Measurements from ENCODE around the gene SRPRA.
A peak's percentile ranks its signal among the peaks of the same experiment; 100 is the strongest.

Gene SRPRA

DNA sequence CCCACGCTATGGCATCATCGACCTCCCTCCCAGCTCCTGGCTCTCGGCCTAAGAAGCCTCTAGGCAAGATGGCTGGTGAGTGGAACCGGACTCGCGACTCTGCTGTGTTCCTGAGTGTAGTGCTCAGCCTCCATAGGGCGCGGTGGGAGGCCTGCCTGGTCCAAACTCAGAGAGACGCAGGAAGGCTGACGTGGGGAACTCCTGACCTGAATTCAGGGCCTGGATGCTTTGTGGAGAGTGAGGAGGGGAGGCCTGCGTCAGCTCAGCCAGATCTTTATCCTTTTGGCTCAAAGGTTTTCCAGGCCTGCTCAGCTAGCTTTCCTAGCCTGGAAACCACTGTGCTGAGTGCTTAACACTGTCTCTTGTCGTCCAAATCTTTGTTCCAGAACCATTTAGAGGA lies 22.2 kb upstream of the SRPRA start:
- TF ChIP-seq ARNT (IDR thresholded peaks at IDR 0.05) (no peak), SP1 (IDR thresholded peaks at IDR 0.05) (no peak), FOXK2 (IDR thresholded peaks at IDR 0.05) (no peak), LEF1 (IDR thresholded peaks at IDR 0.05; ENCODE audit: borderline replicate concordance) (no peak), TARDBP (IDR thresholded peaks at IDR 0.05) (no peak), FOXM1 (IDR thresholded peaks at IDR 0.05; ENCODE audit: borderline replicate concordance) (no peak), HDGF (IDR thresholded peaks at IDR 0.05; ENCODE audit: borderline replicate concordance) (no peak), NFRKB (IDR thresholded peaks at IDR 0.05) (no peak), ZNF384 (IDR thresholded peaks at IDR 0.05) (no peak), BHLHE40 (IDR thresholded peaks at IDR 0.05; ENCODE audit: borderline replicate concordance) (no peak), L3MBTL2 (conservative IDR thresholded peaks at IDR 0.05) (no peak), SUZ12 (IDR thresholded peaks at IDR 0.05) (no peak), CTBP1 (IDR thresholded peaks at IDR 0.05; ENCODE audit: borderline replicate concordance) (no peak), FOXA1 (IDR thresholded peaks at IDR 0.05) (no peak), PKNOX1 (IDR thresholded peaks at IDR 0.05) (no peak), ELF4 (IDR thresholded peaks at IDR 0.05) (no peak)
- ChIA-PET POLR2A (interaction anchor here (1.2 to 1.7 kb wide), 2 partner anchors 13 to 22 kb away, joined by 3 to 7 read pairs; partner anchors contain the start of genes DCPS, FOXRED1 and SRPRA), CTCF (no interaction called here)
- DNase-seq (ENCODE audit: extremely low spot score), result no peak

DNA sequence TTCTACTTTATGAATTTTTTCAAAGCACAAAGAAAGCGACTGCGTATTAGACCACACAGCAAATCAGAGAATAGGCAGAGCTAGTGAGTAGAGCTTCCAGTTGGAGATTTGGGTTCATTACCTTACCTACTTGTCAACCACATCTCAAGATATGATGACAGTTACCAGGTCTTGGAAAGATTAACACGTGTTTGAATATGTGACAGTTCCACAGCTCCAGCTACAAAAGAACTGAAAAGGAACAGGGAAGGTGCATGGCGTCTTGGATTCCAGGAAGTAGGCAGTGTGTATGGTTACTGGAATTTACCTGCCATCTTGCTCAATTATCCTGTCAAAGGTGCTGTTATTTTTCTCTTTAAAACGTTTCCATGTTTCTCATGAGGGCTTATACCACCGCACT lies 19.5 kb upstream of the SRPRA start:
- TF ChIP-seq CTBP1 (IDR thresholded peaks at IDR 0.05; ENCODE audit: borderline replicate concordance) (no peak), LEF1 (IDR thresholded peaks at IDR 0.05; ENCODE audit: borderline replicate concordance) (no peak), NFRKB (IDR thresholded peaks at IDR 0.05) (no peak), TARDBP (IDR thresholded peaks at IDR 0.05) (no peak), ELF4 (IDR thresholded peaks at IDR 0.05) (no peak), FOXK2 (IDR thresholded peaks at IDR 0.05) (no peak), HDGF (IDR thresholded peaks at IDR 0.05; ENCODE audit: borderline replicate concordance) (no peak), ARNT (IDR thresholded peaks at IDR 0.05) (no peak), ZNF384 (IDR thresholded peaks at IDR 0.05) (no peak)
- CTCF ChIA-PET, result no interaction called here
- POLR2A ChIA-PET, result no interaction called here
- no peak for DNase-seq (ENCODE audit: extremely low spot score)

DNA sequence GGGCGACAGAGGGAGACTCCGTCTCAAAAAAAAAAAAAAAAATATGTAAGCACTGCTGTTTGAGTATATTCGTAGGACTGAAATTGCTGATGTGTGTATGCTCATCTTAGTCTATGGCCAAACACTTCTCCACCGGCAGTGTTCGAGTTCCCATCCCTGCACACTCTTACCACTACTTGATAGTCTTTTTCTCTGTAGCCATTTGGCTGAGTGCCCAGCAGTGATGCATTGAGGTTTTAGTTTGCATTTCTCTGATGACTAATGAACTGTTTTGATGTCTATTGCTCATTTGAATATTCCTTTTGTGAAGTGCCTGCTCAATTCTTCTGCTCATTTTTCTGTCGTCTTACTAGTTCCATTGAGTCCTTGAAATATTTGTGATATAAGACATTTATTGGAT lies 16.1 kb upstream of the SRPRA start:
- TF ChIP-seq CTBP1 (IDR thresholded peaks at IDR 0.05; ENCODE audit: borderline replicate concordance) (no peak), BHLHE40 (IDR thresholded peaks at IDR 0.05; ENCODE audit: borderline replicate concordance) (no peak), HDGF (IDR thresholded peaks at IDR 0.05; ENCODE audit: borderline replicate concordance) (no peak), SP1 (IDR thresholded peaks at IDR 0.05) (no peak), ELF4 (IDR thresholded peaks at IDR 0.05) (no peak), ZNF384 (IDR thresholded peaks at IDR 0.05) (no peak), ARNT (IDR thresholded peaks at IDR 0.05) (no peak), FOXM1 (IDR thresholded peaks at IDR 0.05; ENCODE audit: borderline replicate concordance) (no peak), SUZ12 (IDR thresholded peaks at IDR 0.05) (no peak), FOXK2 (IDR thresholded peaks at IDR 0.05) (no peak), TARDBP (IDR thresholded peaks at IDR 0.05) (no peak), L3MBTL2 (conservative IDR thresholded peaks at IDR 0.05) (no peak), LEF1 (IDR thresholded peaks at IDR 0.05; ENCODE audit: borderline replicate concordance) (no peak)
- ChIA-PET POLR2A (no interaction called here), CTCF (no interaction called here)
- no peak for DNase-seq (ENCODE audit: extremely low spot score)

GRCh38 chr11:126282736-126283591 lies 14.3 kb upstream of the SRPRA start, which contains the start of gene TIRAP:
Gene TIRAP, plus strand, starts transcription at chr11:126283093. Its CDS starts 7,802 bp downstream, at chr11:126290895.
- peak; percentile 67 for DNase-seq (ENCODE audit: extremely low spot score)
- TF ChIP-seq ARNT (IDR thresholded peaks at IDR 0.05) (no peak), FOXM1 (IDR thresholded peaks at IDR 0.05; ENCODE audit: borderline replicate concordance) (no peak), CTBP1 (IDR thresholded peaks at IDR 0.05; ENCODE audit: borderline replicate concordance) (no peak)
- ChIA-PET CTCF (interaction anchor here (0.8 kb wide), 1 partner anchor 201 kb away, joined by 3 read pairs; no protein-coding TSS in a partner anchor), POLR2A (interaction anchor here (0.6 to 2.9 kb wide), 7 partner anchors 10 to 380 kb away, joined by 3 to 27 read pairs (median 4); partner anchors contain the start of genes DCPS, FOXRED1, PUS3 and SRPRA)

DNA sequence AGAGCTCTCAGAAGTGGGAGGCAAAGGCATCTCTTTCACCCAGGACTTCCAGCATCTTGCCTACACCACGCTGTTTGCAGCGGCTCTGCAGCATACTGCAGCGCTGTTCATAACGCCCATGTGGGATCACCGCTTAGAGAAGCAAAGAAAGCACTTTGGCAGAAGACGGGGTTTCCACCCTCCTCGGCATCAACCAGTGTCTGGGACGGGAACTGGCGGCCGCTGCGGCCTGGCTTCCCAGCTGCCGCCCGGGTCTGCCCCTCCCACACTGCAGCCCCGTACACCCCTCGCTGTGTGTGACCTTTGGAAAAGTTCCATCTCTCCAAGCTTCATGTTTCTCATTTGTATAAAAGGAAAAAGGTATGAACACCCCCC lies 13.7 kb upstream of the SRPRA start:
- no peak for TF ChIP-seq FOXM1 (IDR thresholded peaks at IDR 0.05; ENCODE audit: borderline replicate concordance)
- no peak for TF ChIP-seq ELF4 (IDR thresholded peaks at IDR 0.05)
- TF ChIP-seq FOXA1 (IDR thresholded peaks at IDR 0.05), result no peak
- no peak for TF ChIP-seq HDGF (IDR thresholded peaks at IDR 0.05; ENCODE audit: borderline replicate concordance)
- no peak for TF ChIP-seq SP1 (IDR thresholded peaks at IDR 0.05)
- no peak for TF ChIP-seq BHLHE40 (IDR thresholded peaks at IDR 0.05; ENCODE audit: borderline replicate concordance)
- TF ChIP-seq ARNT (IDR thresholded peaks at IDR 0.05), result no peak
- ChIA-PET POLR2A (interaction anchor here (0.6 to 2.9 kb wide), 3 partner anchors 13 to 379 kb away, joined by 3 to 27 read pairs (median 9); partner anchors contain the start of genes DCPS, FOXRED1, PUS3 and SRPRA), CTCF (no interaction called here)
- peak; percentile 48 for DNase-seq (ENCODE audit: extremely low spot score)

GRCh38 chr11:126281666-126282175 lies 13.0 kb upstream of the SRPRA start:
- CTCF ChIA-PET, result no interaction called here
- DNase-seq (ENCODE audit: extremely low spot score), result no peak
- TF ChIP-seq ELF4 (IDR thresholded peaks at IDR 0.05), result no peak
- POLR2A ChIA-PET, result interaction anchor here (1.0 to 2.9 kb wide), 4 partner anchors 9 to 22 kb away, joined by 3 to 27 read pairs (median 8); partner anchors contain the start of genes DCPS, FOXRED1 and SRPRA

GRCh38 chr11:126281245-126281644 lies 12.6 kb upstream of the SRPRA start:
- no peak for TF ChIP-seq FOXM1 (IDR thresholded peaks at IDR 0.05; ENCODE audit: borderline replicate concordance)
- TF ChIP-seq HDGF (IDR thresholded peaks at IDR 0.05; ENCODE audit: borderline replicate concordance), result no peak
- no peak for TF ChIP-seq SP1 (IDR thresholded peaks at IDR 0.05)
- no peak for TF ChIP-seq ELF4 (IDR thresholded peaks at IDR 0.05)
- TF ChIP-seq FOXA1 (IDR thresholded peaks at IDR 0.05), result no peak
- TF ChIP-seq LEF1 (IDR thresholded peaks at IDR 0.05; ENCODE audit: borderline replicate concordance), result no peak
- TF ChIP-seq CTBP1 (IDR thresholded peaks at IDR 0.05; ENCODE audit: borderline replicate concordance), result no peak
- TF ChIP-seq PKNOX1 (IDR thresholded peaks at IDR 0.05), result no peak
- TF ChIP-seq SUZ12 (IDR thresholded peaks at IDR 0.05), result no peak
- no peak for TF ChIP-seq TARDBP (IDR thresholded peaks at IDR 0.05)
- no peak for DNase-seq (ENCODE audit: extremely low spot score)
- ChIA-PET POLR2A (interaction anchor here (1.0 to 2.9 kb wide), 4 partner anchors 9 to 23 kb away, joined by 3 to 27 read pairs (median 8); partner anchors contain the start of genes DCPS, FOXRED1 and SRPRA), CTCF (interaction anchor here (0.6 kb wide), 2 partner anchors 61 to 200 kb away, joined by 3 read pairs; no protein-coding TSS in a partner anchor)

Measured in HEK293T (cell line).